ENCODE data around the gene SLC7A5. TPM values are rescaled to one million over a fixed set of nuclear protein-coding genes. Genes with fewer than 3 reads are reported as not detected.
"Not testable (repeated sequence)": the region's sequence is repeated elsewhere in the genome, so short reads cannot be mapped to it uniquely, and the experiment has no call there.

Gene SLC7A5
- total and polyA plus RNA-seq, 2 of the 13 experiments (the other 11 are each of a cell fraction or from before 2014, with no cell fraction given): 79.6 to 155 TPM

- TF ChIP-seq HNRNPL (IDR thresholded peaks at IDR 0.05; ENCODE audit: low read depth, low read length): peak; percentile 93
- TF ChIP-seq ZSCAN5A (CRISPR knock-in tag; IDR thresholded peaks at IDR 0.05; ENCODE audit: borderline replicate concordance): peak; percentile 81; the same call in 1 of the 2 replicates
- peak; percentile 94 for TF ChIP-seq KLF6 (CRISPR knock-in tag; IDR thresholded peaks at IDR 0.05)
- TF ChIP-seq KDM4B (CRISPR knock-in tag; IDR thresholded peaks at IDR 0.05): peak; percentile 68; the same call in 1 of the 2 replicates
- TF ChIP-seq GABPA (IDR thresholded peaks at IDR 0.05; ENCODE audit: low read depth, low read length): not testable (repeated sequence)
- TF ChIP-seq GABPA (CRISPR knock-in tag; IDR thresholded peaks at IDR 0.05; ENCODE audit: low read depth): 0 out of 2 replicates have a peak, but pooled peaks have one; percentile 7
- peak; percentile 72; the same call in 1 of the 2 replicates for TF ChIP-seq ZNF337 (CRISPR knock-in tag; IDR thresholded peaks at IDR 0.05; ENCODE audit: borderline replicate concordance, low read depth)
- TF ChIP-seq ZNF350 (CRISPR knock-in tag; IDR thresholded peaks at IDR 0.05; ENCODE audit: borderline replicate concordance, low read depth): peak; percentile 81; the same call in 1 of the 2 replicates
- peak; percentile 94 for TF ChIP-seq FOXP4 (CRISPR knock-in tag; IDR thresholded peaks at IDR 0.05)
- TF ChIP-seq KAT7 (CRISPR knock-in tag; IDR thresholded peaks at IDR 0.05; ENCODE audit: borderline replicate concordance): peak; percentile 94; the same call in 1 of the 2 replicates
- TF ChIP-seq, protein P1, sequence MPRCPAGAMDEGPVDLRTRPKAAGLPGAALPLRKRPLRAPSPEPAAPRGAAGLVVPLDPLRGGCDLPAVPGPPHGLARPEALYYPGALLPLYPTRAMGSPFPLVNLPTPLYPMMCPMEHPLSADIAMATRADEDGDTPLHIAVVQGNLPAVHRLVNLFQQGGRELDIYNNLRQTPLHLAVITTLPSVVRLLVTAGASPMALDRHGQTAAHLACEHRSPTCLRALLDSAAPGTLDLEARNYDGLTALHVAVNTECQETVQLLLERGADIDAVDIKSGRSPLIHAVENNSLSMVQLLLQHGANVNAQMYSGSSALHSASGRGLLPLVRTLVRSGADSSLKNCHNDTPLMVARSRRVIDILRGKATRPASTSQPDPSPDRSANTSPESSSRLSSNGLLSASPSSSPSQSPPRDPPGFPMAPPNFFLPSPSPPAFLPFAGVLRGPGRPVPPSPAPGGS (CRISPR knock-in tag; IDR thresholded peaks at IDR 0.05): peak; percentile 92; the same call in 1 of the 2 replicates
- peak; percentile 89 for TF ChIP-seq BCL6 (CRISPR knock-in tag; IDR thresholded peaks at IDR 0.05)
- TF ChIP-seq NRL (CRISPR knock-in tag; IDR thresholded peaks at IDR 0.05; ENCODE audit: borderline replicate concordance): peak; percentile 62; the same call in 1 of the 2 replicates
- TF ChIP-seq NCOA2 (CRISPR knock-in tag; IDR thresholded peaks at IDR 0.05): peak; percentile 95
- TF ChIP-seq ZXDC (CRISPR knock-in tag; IDR thresholded peaks at IDR 0.05): peak; percentile 18; the same call in 1 of the 2 replicates
- TF ChIP-seq ATF7 (IDR thresholded peaks at IDR 0.05): peak; percentile 73
- TF ChIP-seq ATF7 (CRISPR knock-in tag; IDR thresholded peaks at IDR 0.05): peak; percentile 97
- peak; percentile 59; the same call in 1 of the 2 replicates for TF ChIP-seq ZNF556 (CRISPR knock-in tag; IDR thresholded peaks at IDR 0.05; ENCODE audit: borderline replicate concordance)
- TF ChIP-seq ZMYM2 (CRISPR knock-in tag; IDR thresholded peaks at IDR 0.05): 0 out of 2 replicates have a peak, but pooled peaks have one; percentile 44
- TF ChIP-seq TBL1XR1 (IDR thresholded peaks at IDR 0.05; ENCODE audit: borderline replicate concordance, low read length, partially characterized antibody): peak; percentile 92
- peak; percentile 39; the same call in 1 of the 2 replicates for TF ChIP-seq JDP2 (CRISPR knock-in tag; IDR thresholded peaks at IDR 0.05; ENCODE audit: borderline replicate concordance)
Observed at GRCh38 chr16:87870418-87871291, 1.3 kb upstream of the SLC7A5 start (continued).
